Endothelial cell of umbilical vein (primary cell): Measurements from ENCODE around the gene ANKMY1. TPM values are rescaled to one million over a fixed set of nuclear protein-coding genes. Genes with fewer than 3 reads are reported as not detected.

Experiments
- BruUV-seq: library from RNA; stranded (reverse); fragments of 400-500 nt; replicated peaks from 2 replicates; lab custom pipeline; 2021; lab: Mats Ljungman, UMichigan
- CTCF ChIA-PET: fragments of 300-600, 350-600 bp; sonication (Branson Sonifier 250); formaldehyde crosslinking; loops from one replicate; lab custom pipeline; 2021; ENCODE audit warnings: antibody characterized with exemption, inconsistent platforms; lab: Charles Lee
- POLR2A ChIA-PET: fragments of 300-600, 350-600 bp; sonication (Branson Sonifier 250); formaldehyde crosslinking; loops from one replicate; lab custom pipeline; 2021; ENCODE audit warnings: antibody characterized with exemption, inconsistent platforms; lab: Charles Lee
- DNase-seq: peaks from one replicate; pipeline ENCODE4 v3.0.0-alpha.2; 2011; ENCODE audit warnings: low read depth, low spot score
- FAIRE-seq: peaks from 2 replicates; lab custom pipeline; 2011; peaks lifted over from hg19 to GRCh38; lab: Jason Lieb, UNC
- H2AFZ ChIP-seq: 2 replicates; pipeline ENCODE4 v1.6.0; 2012; ENCODE audit warnings: low read depth, low read length, control low read depth, inconsistent platforms
- H3K27ac ChIP-seq: 2 replicates; pipeline ENCODE4 v1.5.1; 2011; ENCODE audit warnings: low read depth, mild to moderate bottlenecking, control low read depth, low read length, moderate library complexity; ENCODE audit not compliant: insufficient read depth
- H3K27me3 ChIP-seq, 2 experiments: 2 replicates each; pipeline versions ENCODE4 v1.6.0 to v1.6.1; 2011; ENCODE audit warnings: low read length in 2 of 2, mixed read lengths in 1 of 2; ENCODE audit not compliant: control insufficient read depth in 2 of 2, insufficient read depth in 2 of 2
- H3K36me3 ChIP-seq, 2 experiments: 2 replicates in 1 of 2; 3 replicates in 1 of 2; pipeline ENCODE4 v1.5.1; 2011; ENCODE audit warnings: low read length in 2 of 2, mild to moderate bottlenecking in 1 of 2, moderate library complexity in 1 of 2; ENCODE audit not compliant: control insufficient read depth in 2 of 2, insufficient read depth in 2 of 2; ENCODE audit errors: extremely low read depth in 1 of 2
- H3K4me1 ChIP-seq: 3 replicates; pipeline ENCODE4 v1.5.1; 2011; ENCODE audit warnings: mild to moderate bottlenecking, low read length; ENCODE audit not compliant: control insufficient read depth, insufficient read depth; ENCODE audit errors: extremely low read depth
- H3K4me2 ChIP-seq: 2 replicates; pipeline ENCODE4 v1.6.1; 2011; ENCODE audit warnings: low read length, control low read depth, mixed read lengths; ENCODE audit not compliant: insufficient read depth
- H3K4me3 ChIP-seq, 3 experiments: fragments of 200-600 bp in 1 of 3; sonication (generic), shearing (Covaris generic) in 1 of 3; replicated peaks in 1 of 3; 2 replicates each; pipeline ENCODE4 v1.5.1; 2011 to 2016; ENCODE audit warnings: control low read depth in 3 of 3, low read length in 3 of 3, mild to moderate bottlenecking in 2 of 3, inconsistent platforms in 1 of 3, low read depth in 1 of 3, moderate library complexity in 1 of 3; ENCODE audit not compliant: insufficient read depth in 1 of 3
- H3K79me2 ChIP-seq: 2 replicates; pipeline ENCODE4 v1.6.0; 2012; ENCODE audit warnings: low read length, inconsistent platforms; ENCODE audit not compliant: control insufficient read depth, insufficient read depth
- H3K9ac ChIP-seq: replicated peaks from 2 replicates; pipeline ENCODE3; 2011; ENCODE audit warnings: low read length, control low read depth; ENCODE audit not compliant: insufficient read depth; ENCODE audit errors: extremely low read depth
- H3K9me1 ChIP-seq: replicated peaks from 3 replicates; pipeline ENCODE4 v1.6.0; 2011; ENCODE audit warnings: mild to moderate bottlenecking, low read length; ENCODE audit not compliant: control insufficient read depth, insufficient read depth; ENCODE audit errors: extremely low read depth
- H3K9me3 ChIP-seq: replicated peaks from 2 replicates; pipeline ENCODE4 v1.5.1; 2012; ENCODE audit warnings: low read length, inconsistent platforms; ENCODE audit not compliant: control insufficient read depth, insufficient read depth
- H4K20me1 ChIP-seq: replicated peaks from 2 replicates; pipeline ENCODE3; 2011; ENCODE audit warnings: mild to moderate bottlenecking, low read length; ENCODE audit not compliant: control insufficient read depth, insufficient read depth; ENCODE audit errors: extremely low read depth
- EZH2 ChIP-seq: IDR thresholded peaks from 2 replicates; pipeline ENCODE4 v1.6.1; 2012; ENCODE audit warnings: borderline replicate concordance, low read depth, mild to moderate bottlenecking, moderate library complexity, low read length, inconsistent platforms; ENCODE audit not compliant: severe bottlenecking
- FOS ChIP-seq: IDR thresholded peaks from 2 replicates; pipeline ENCODE4 v1.6.1; 2011; ENCODE audit warnings: mild to moderate bottlenecking, low read length, moderate library complexity, borderline replicate concordance; ENCODE audit not compliant: insufficient read depth
- JUN ChIP-seq: IDR thresholded peaks from 2 replicates; pipeline ENCODE4 v1.6.1; 2011; ENCODE audit warnings: borderline replicate concordance, low read depth; ENCODE audit not compliant: insufficient read length, insufficient read depth
- MYC ChIP-seq: IDR thresholded peaks from one replicate; pipeline ENCODE4 v1.6.1; 2011; ENCODE audit warnings: mild to moderate bottlenecking, low read depth, low read length
- POLR2A ChIP-seq: IDR thresholded peaks from 2 replicates; pipeline ENCODE4 v1.6.1; 2012; ENCODE audit warnings: low read depth, mild to moderate bottlenecking, control low read depth, low read length
- POLR2AphosphoS5 ChIP-seq: IDR thresholded peaks from 2 replicates; pipeline ENCODE4 v1.6.1; 2012; ENCODE audit warnings: low read depth, mild to moderate bottlenecking, control low read depth, low read length, moderate library complexity; ENCODE audit not compliant: insufficient read depth
- dilution Hi-C: fragments of 300-500 bp; cut with MboI; formaldehyde crosslinking; loops from one replicate; pipeline ENCODE4 v1.15.0; 2019; ENCODE audit warnings: low sequenced_read_pairs; ENCODE audit not compliant: extremely low pct_ligation_motif_present
- intact Hi-C: fragments of 100-400 bp; cut with micrococcal nuclease; formaldehyde crosslinking; loops from one replicate; pipeline ENCODE4 v1.10.0; 2022
- polyA plus RNA-seq, 4 experiments: library from polyadenylated mRNA; depleted of rRNA in 3 of 4; stranded (reverse) in 3 of 4; unstranded in 1 of 4; fragments of >200 nt; gene quantifications; 2 replicates each; pipeline versions ENCODE4 v1.2.1 to v1.2.3, GENCODE V29; 2011 to 2012; ENCODE audit warnings: missing spikeins in 1 of 4
- total RNA-seq: library from RNA; stranded (reverse); gene quantifications from 2 replicates; pipeline ENCODE4 v1.2.3, GENCODE V29; 2021
- TF ChIP-seq, protein P1 (sequence below): IDR thresholded peaks from 2 replicates; pipeline ENCODE4 v1.6.1; 2011; ENCODE audit not compliant: insufficient read depth, insufficient read length

Gene ANKMY1
- total and polyA plus RNA-seq, 2 donors (not counting 3 experiments of a cell fraction or from before 2014, with no cell fraction given) = 9.0 to 16.0 TPM

- no peak overlapping the region for H3K27ac ChIP-seq
- H3K9ac ChIP-seq = no peak overlapping the region
- intact Hi-C loops = no loop called here
- DNase-seq (no peak), FAIRE-seq (no peak)
- no peak for TF ChIP-seq POLR2A
- no peaks in the 10 kb centered on the region for H4K20me1 ChIP-seq
- CTCF ChIA-PET = interaction anchor here (1.1 kb wide), 1 partner anchor 64 kb away, joined by 4 read pairs; no protein-coding TSS in a partner anchor
- no peak overlapping the region for H3K4me3 ChIP-seq
- H3K36me3 ChIP-seq = peaks cover 0 to 30% of the 10 kb centered on the region in 2 experiments
- H3K9me1 ChIP-seq = no peaks in the 10 kb centered on the region
- BruUV-seq = TSS peak; percentile 63
- no peaks in the 10 kb centered on the region for H3K4me1 ChIP-seq
- no peak overlapping the region for H2AFZ ChIP-seq
- peaks cover 4% of the 10 kb centered on the region for H3K79me2 ChIP-seq
- dilution Hi-C loops = no loop called here
- H3K27me3 ChIP-seq = no peaks in the 10 kb centered on the region
- POLR2A ChIA-PET = no interaction called here
- no peaks in the 10 kb centered on the region for H3K9me3 ChIP-seq
- no peak overlapping the region for H3K4me2 ChIP-seq
Observed at GRCh38 chr2:240578110-240578450, 20.3 kb upstream of the ANKMY1 start.

DNA sequence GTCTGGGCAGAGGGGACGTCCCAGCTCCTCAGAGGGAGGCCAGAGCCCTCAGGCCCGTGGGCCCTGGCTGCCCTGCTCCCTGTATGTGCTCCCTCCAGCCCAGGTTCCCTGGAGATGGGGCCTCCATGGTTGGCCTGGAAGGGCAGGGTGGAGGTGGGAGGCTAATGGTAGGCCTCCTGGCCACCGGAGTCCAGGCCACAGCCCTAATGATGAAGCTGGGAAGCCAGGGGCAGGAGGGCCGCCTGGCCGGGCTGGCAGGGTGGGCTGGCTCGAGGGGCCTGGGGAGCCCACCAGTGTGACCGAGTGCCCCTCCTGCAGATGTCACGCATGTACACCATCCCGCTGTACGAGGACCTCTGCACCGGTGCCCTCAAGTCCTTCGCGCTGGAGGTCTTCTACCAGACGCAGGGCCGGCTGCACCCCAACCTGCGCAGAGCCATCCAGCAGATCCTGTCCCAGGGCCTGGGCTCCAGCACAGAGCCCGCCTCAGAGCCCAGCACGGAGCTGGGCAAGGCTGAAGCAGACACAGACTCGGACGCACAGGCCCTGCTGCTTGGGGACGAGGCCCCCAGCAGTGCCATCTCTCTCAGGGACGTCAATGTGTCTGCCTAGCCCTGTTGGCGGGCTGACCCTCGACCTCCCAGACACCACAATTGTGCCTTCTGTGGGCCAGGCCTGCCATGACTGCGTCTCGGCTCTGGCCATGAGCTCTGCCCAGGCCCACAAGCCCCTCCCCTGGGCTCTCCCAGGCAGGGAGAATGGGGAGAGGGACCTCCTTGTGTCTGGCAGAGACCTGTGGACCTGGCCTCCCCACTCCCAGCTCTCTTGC lies 19.7 kb upstream of the ANKMY1 start:
- peaks cover 0 to 30% of the 10 kb centered on the region in 2 experiments for H3K36me3 ChIP-seq
- H3K4me3 ChIP-seq = no peak overlapping the region
- FAIRE-seq (no peak), DNase-seq (no peak)
- H4K20me1 ChIP-seq = no peaks in the 10 kb centered on the region
- ChIA-PET POLR2A (no interaction called here), CTCF (interaction anchor here (1.1 kb wide), 1 partner anchor 63 kb away, joined by 4 read pairs; no protein-coding TSS in a partner anchor)
- H3K4me1 ChIP-seq = no peaks in the 10 kb centered on the region
- no peak overlapping the region for H3K27ac ChIP-seq
- no peaks in the 10 kb centered on the region for H3K27me3 ChIP-seq
- no peaks in the 10 kb centered on the region for H3K9me3 ChIP-seq
- TF ChIP-seq, protein P1, sequence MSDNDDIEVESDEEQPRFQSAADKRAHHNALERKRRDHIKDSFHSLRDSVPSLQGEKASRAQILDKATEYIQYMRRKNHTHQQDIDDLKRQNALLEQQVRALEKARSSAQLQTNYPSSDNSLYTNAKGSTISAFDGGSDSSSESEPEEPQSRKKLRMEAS = no peak
- TF ChIP-seq FOS = no peak
- no peak for TF ChIP-seq MYC
- TF ChIP-seq JUN = no peak
- TF ChIP-seq POLR2AphosphoS5 = no peak
- TF ChIP-seq POLR2A = no peak
- no peak for TF ChIP-seq EZH2
- BruUV-seq = no TSS peak
- no peak overlapping the region for H3K9ac ChIP-seq
- intact Hi-C loops = no loop called here
- H3K4me2 ChIP-seq = no peak overlapping the region
- peaks cover 2% of the 10 kb centered on the region for H3K79me2 ChIP-seq
- dilution Hi-C loops = no loop called here
- H2AFZ ChIP-seq = no peak overlapping the region
- no peaks in the 10 kb centered on the region for H3K9me1 ChIP-seq
